SU-DHL-6 (cell line): Measurements from ENCODE around the gene PKD1L1.
"Not testable (repeated sequence)": the region's sequence is repeated elsewhere in the genome, so short reads cannot be mapped to it uniquely, and the experiment has no call there.

Source experiments
- H2AFZ ChIP-seq: fragments of 200-600 bp; sonication (generic); 2 replicates; pipeline ENCODE4 v1.6.1; 2014; ENCODE audit warnings: low read depth, mild to moderate bottlenecking, moderate library complexity, mixed read lengths, antibody characterized with exemption, low read length; ENCODE audit not compliant: severe bottlenecking
- H3F3A ChIP-seq: fragments of 200-600 bp; shearing (Covaris generic); 2 replicates; pipeline ENCODE4 v1.6.0; 2016; ENCODE audit warnings: antibody characterized with exemption, mild to moderate bottlenecking; ENCODE audit not compliant: insufficient read depth
- H3K27ac ChIP-seq: fragments of 200-600 bp; sonication (generic); 2 replicates; pipeline ENCODE4 v1.5.1; 2016; ENCODE audit warnings: low read depth, mild to moderate bottlenecking, low read length, moderate library complexity, mixed read lengths
- H3K27me3 ChIP-seq: fragments of 200-600 bp; sonication (generic), shearing (Covaris generic); 2 replicates; pipeline ENCODE4 v1.6.0; 2014; ENCODE audit warnings: mild to moderate bottlenecking, low read length
- H3K36me3 ChIP-seq: fragments of 200-600 bp; sonication (generic); 2 replicates; pipeline ENCODE4 v1.6.1; 2014; ENCODE audit warnings: mild to moderate bottlenecking, low read length, mixed read lengths
- H3K4me2 ChIP-seq: fragments of 300-600, 200-600 bp; shearing (Covaris generic), sonication (generic); 2 replicates; pipeline ENCODE4 v1.6.0; 2014; ENCODE audit warnings: low read length, low read depth, mild to moderate bottlenecking; ENCODE audit not compliant: poor library complexity, severe bottlenecking
- H3K4me3 ChIP-seq: fragments of 200-600 bp; sonication (generic); 2 replicates; pipeline ENCODE4 v1.5.1; 2014; ENCODE audit warnings: antibody characterized with exemption, low read length, mild to moderate bottlenecking, mixed read lengths; ENCODE audit not compliant: insufficient read depth, poor library complexity, severe bottlenecking
- H3K79me2 ChIP-seq: fragments of 200-600 bp; sonication (generic); 2 replicates; pipeline ENCODE4 v1.6.1; 2014; ENCODE audit warnings: mild to moderate bottlenecking, low read length, moderate library complexity; ENCODE audit not compliant: insufficient read depth
- H3K9ac ChIP-seq: fragments of 200-600 bp; sonication (generic); 2 replicates; pipeline ENCODE4 v1.7.0; 2014; ENCODE audit warnings: mild to moderate bottlenecking, low read length
- H3K9me2 ChIP-seq: fragments of 200-600 bp; sonication (generic); replicated peaks from 2 replicates; pipeline ENCODE4 v1.6.1; 2014; ENCODE audit warnings: low read length; ENCODE audit not compliant: insufficient read depth
- H3K9me3 ChIP-seq: fragments of 200-600 bp; sonication (generic); 2 replicates; pipeline ENCODE4 v1.6.1; 2014; ENCODE audit warnings: low read length, mixed read lengths; ENCODE audit not compliant: insufficient read depth
- H4K20me1 ChIP-seq: fragments of 200-600 bp; sonication (generic); 2 replicates; pipeline ENCODE4 v1.6.1; 2014; ENCODE audit warnings: low read depth, mild to moderate bottlenecking, antibody characterized with exemption, low read length, moderate library complexity, mixed read lengths
- EZH2phosphoT487 ChIP-seq: fragments of 200-600 bp; sonication (generic), shearing (Covaris generic); conservative IDR thresholded peaks from 2 replicates; pipeline ENCODE4 v1.6.1; 2018; ENCODE audit warnings: mild to moderate bottlenecking, antibody characterized with exemption, low read length, moderate library complexity, mixed read lengths
- TF ChIP-seq, protein P1 (sequence below): fragments of 200-600 bp; sonication (generic); IDR thresholded peaks from one replicate; pipeline ENCODE4 v1.5.1; 2017; ENCODE audit warnings: antibody characterized with exemption, mild to moderate bottlenecking, low read length, moderate library complexity; ENCODE audit not compliant: insufficient read depth, poor library complexity, severe bottlenecking

The PKD1L1 gene

DNA sequence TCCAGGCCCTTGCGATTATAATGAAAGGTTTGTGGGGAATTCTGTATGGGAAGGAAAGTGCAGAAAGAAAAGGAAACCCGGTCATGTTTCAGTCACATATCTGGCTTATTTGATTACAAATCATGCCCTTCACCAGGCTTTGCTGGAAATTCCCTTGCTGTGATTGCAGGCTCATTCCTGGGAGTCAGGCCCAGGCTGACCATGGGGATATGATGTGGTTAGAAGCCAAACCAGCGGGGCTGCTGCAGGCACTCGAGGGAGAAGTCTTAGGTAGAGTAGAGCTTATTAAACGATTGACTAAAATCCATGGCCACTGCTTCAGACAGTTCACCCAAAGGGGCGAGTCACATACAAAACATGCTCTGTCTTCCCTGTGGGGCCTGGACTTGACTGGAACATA lies 16.2 kb downstream of the PKD1L1 start:
- Histone ChIP-seq H3K4me2 (no peak overlapping the region), H2AFZ (no peak overlapping the region), H3K9ac (no peak overlapping the region), H4K20me1 (no peaks in the 10 kb centered on the region), H3F3A (peaks cover 11% of the 10 kb centered on the region), H3K27me3 (no peaks in the 10 kb centered on the region), H3K79me2 (no peaks in the 10 kb centered on the region), H3K4me3 (no peak overlapping the region), H3K9me2 (no peaks in the 10 kb centered on the region), H3K9me3 (no peaks in the 10 kb centered on the region), H3K36me3 (no peaks in the 10 kb centered on the region), H3K27ac (no peak overlapping the region)
- TF ChIP-seq EZH2phosphoT487 = no peak
- TF ChIP-seq, protein P1, sequence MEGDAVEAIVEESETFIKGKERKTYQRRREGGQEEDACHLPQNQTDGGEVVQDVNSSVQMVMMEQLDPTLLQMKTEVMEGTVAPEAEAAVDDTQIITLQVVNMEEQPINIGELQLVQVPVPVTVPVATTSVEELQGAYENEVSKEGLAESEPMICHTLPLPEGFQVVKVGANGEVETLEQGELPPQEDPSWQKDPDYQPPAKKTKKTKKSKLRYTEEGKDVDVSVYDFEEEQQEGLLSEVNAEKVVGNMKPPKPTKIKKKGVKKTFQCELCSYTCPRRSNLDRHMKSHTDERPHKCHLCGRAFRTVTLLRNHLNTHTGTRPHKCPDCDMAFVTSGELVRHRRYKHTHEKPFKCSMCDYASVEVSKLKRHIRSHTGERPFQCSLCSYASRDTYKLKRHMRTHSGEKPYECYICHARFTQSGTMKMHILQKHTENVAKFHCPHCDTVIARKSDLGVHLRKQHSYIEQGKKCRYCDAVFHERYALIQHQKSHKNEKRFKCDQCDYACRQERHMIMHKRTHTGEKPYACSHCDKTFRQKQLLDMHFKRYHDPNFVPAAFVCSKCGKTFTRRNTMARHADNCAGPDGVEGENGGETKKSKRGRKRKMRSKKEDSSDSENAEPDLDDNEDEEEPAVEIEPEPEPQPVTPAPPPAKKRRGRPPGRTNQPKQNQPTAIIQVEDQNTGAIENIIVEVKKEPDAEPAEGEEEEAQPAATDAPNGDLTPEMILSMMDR = no peak

DNA sequence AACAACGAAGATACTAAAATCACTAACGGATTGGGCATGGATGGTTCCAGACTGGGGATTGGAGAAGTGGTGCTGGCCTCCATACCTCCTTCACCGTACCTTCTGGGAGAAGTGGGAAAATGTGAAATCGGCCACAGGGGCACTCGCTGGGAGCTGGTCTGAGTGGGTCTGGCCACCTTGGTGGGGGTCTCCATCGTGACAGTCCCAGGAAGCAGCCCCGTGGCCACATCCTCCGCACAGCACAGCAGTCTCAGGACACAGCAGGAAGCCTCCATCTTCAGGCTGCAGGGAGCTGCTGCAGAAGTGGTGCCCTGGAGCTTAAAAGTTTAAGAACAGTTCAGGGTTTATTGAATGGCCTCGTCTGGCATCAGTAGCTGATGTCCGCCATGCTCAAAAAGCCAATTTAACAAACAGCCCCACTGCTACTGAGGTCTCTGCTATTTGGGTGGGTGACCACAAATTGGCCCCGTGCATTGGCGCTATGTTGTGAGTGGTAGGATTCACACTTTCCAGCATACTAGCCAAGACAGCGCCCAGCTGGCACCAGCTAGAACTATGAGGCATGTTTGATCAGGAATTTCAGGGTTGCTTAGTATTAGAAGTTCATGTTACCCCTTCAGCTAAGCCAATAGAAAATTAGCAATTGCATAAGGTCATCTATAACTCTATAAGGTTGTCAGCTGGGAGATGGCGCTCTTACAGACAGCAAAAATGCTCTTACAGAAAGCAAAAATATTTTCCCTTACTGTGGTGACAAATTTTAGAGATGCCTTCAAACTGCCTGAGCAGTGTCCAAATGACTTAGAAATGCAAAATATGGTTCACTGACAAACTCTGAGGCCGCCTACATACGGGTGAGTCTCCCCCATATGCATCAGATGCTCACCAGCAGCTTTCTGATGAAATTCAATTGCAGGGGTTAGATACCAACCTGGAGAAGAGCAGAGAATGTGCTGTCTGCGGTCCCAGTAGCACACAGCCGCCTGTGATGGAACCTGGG lies 17.0 kb downstream of the PKD1L1 start:
- Histone ChIP-seq H2AFZ (no peak overlapping the region), H3F3A (peaks cover 5% of the 10 kb centered on the region; the same call in 1 of the 2 replicates), H4K20me1 (no peaks in the 10 kb centered on the region), H3K9ac (no peak overlapping the region), H3K27ac (no peak overlapping the region), H3K4me2 (no peak overlapping the region), H3K36me3 (no peaks in the 10 kb centered on the region), H3K4me3 (no peak overlapping the region), H3K79me2 (no peaks in the 10 kb centered on the region), H3K9me2 (no peaks in the 10 kb centered on the region), H3K9me3 (no peaks in the 10 kb centered on the region), H3K27me3 (no peaks in the 10 kb centered on the region)
- no peak for TF ChIP-seq EZH2phosphoT487
- TF ChIP-seq, protein P1 = no peak

DNA sequence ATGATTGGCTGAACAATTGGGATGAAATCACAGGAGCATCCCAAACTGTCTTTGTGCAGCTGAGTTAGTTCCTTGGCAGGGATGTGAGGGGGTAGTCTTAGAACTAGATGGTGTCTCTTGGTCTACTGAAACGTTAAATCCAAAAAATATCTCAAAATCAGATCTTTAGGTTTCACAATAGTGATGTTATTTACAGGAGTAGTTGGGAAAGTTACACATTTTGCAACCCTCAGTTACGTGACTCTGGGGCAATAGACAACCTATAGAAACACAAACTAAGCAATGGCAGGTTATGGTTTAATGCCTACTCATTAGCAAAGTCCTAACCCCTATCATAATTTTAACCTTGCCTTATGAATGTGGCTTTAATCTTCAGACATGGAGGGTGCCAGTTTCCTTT lies 24.0 kb downstream of the PKD1L1 start:
- Histone ChIP-seq H3K9ac (no peak overlapping the region), H3K79me2 (no peaks in the 10 kb centered on the region), H3K36me3 (no peaks in the 10 kb centered on the region), H3F3A (no peaks in the 10 kb centered on the region), H3K9me2 (no peaks in the 10 kb centered on the region), H3K27me3 (no peaks in the 10 kb centered on the region), H3K4me3 (no peak overlapping the region), H3K9me3 (no peaks in the 10 kb centered on the region), H3K4me2 (no peak overlapping the region), H4K20me1 (no peaks in the 10 kb centered on the region), H3K27ac (no peak overlapping the region), H2AFZ (no peak overlapping the region)
- no peak for TF ChIP-seq EZH2phosphoT487
- TF ChIP-seq, protein P1 = no peak

DNA sequence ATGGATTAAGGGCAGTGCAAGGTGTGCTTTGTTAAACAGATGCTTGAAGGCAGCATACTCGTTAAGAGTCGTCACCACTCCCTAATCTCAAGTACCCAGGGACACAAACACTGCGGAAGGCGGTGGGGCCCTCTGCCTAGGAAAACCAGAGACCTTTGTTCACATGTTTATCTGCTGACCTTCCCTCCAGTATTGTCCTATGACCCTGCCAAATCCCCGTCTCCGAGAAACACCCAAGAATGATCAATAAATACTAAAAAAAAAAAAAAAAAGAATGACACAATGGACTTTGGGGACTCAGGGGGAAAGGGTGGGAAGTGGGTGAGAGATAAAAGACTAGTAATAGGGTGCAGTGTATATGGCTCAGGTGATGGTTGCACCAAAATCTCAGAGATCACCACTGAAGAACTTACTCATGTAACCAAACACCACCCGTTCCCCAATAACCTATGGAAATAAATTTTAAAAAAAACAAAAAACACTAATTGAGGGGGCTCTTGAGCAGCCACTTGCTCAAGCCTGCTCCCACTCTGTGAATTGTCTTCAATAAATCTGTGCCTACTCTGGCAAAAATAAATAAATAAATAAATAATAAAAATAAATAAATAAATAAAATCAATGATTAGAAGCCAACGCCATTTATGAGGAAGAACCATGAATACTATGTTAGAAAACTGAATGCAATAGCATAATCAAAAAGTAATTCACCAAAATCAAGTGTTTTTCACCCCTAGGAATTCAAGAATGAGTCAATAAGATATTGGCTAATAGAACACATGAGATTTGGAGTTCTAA lies 25.0 kb downstream of the PKD1L1 start:
- H3K79me2 ChIP-seq, H3K4me3 ChIP-seq, H3K27me3 ChIP-seq, H2AFZ ChIP-seq, H4K20me1 ChIP-seq, H3K27ac ChIP-seq, H3K9me2 ChIP-seq, H3F3A ChIP-seq, H3K36me3 ChIP-seq, H3K9ac ChIP-seq, H3K4me2 ChIP-seq, H3K9me3 ChIP-seq: not testable (repeated sequence)

DNA sequence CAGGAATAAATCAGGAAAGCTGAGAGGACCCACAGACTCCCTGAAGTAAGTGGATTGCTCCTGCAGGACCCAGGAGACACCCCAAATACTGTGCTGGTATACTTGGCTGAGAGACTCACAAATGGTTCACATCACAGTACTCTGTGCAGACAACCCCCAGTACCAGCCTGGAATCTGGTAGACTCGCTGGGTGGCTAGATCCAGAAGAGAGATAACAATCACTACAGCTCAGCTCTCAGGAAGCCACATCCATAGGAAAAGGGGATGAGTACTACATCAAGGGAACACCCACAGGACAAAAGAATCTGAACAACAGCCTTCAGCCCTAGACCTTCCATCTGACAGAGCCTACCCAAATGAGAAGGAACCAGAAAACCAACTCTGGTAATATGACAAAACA lies 31.8 kb downstream of the PKD1L1 start:
- not testable (repeated sequence) for H3K4me2 ChIP-seq, H4K20me1 ChIP-seq, H3K36me3 ChIP-seq, H3K4me3 ChIP-seq, H3K27me3 ChIP-seq, H3K79me2 ChIP-seq, H3K9me3 ChIP-seq, H3K9ac ChIP-seq, H3K27ac ChIP-seq, H2AFZ ChIP-seq, H3F3A ChIP-seq, H3K9me2 ChIP-seq
